Fibroblast of lung (primary cell): ENCODE results near the gene CELF3. TPM values are rescaled to one million over a fixed set of nuclear protein-coding genes. Genes with fewer than 3 reads are reported as not detected.

Experiments used
- DNase-seq, 2 donors: peaks; one replicate each; pipeline versions ENCODE4 v3.0.0 to v3.0.0-alpha.2; 2010; ENCODE audit warnings: low read depth in 2 of 2
- H2AFZ ChIP-seq: 2 replicates; pipeline ENCODE4 v1.5.1; 2012; ENCODE audit warnings: low read length, control low read depth, inconsistent platforms
- H3K27ac ChIP-seq: 2 replicates; pipeline ENCODE4 v1.5.1; 2011; ENCODE audit warnings: low read length, control low read depth; ENCODE audit not compliant: insufficient read depth
- H3K27me3 ChIP-seq: 2 replicates; pipeline ENCODE4 v1.5.1; 2011; ENCODE audit warnings: mild to moderate bottlenecking, low read length; ENCODE audit not compliant: control insufficient read depth, insufficient read depth
- H3K36me3 ChIP-seq: 2 replicates; pipeline ENCODE4 v1.5.1; 2011; ENCODE audit warnings: low read length; ENCODE audit not compliant: control insufficient read depth, insufficient read depth
- H3K4me1 ChIP-seq: 2 replicates; pipeline ENCODE4 v1.5.1; 2011; ENCODE audit warnings: low read length; ENCODE audit not compliant: control insufficient read depth, insufficient read depth; ENCODE audit errors: extremely low read depth
- H3K4me2 ChIP-seq: 2 replicates; pipeline ENCODE4 v1.5.1; 2011; ENCODE audit warnings: low read length, control low read depth; ENCODE audit not compliant: insufficient read depth; ENCODE audit errors: extremely low read depth
- H3K4me3 ChIP-seq, 4 experiments: fragments of 200-600 bp in 1 of 4; sonication (generic) in 1 of 4; replicated peaks in 1 of 4; 2 replicates each; pipeline ENCODE4 v1.5.1; 2011 to 2016; ENCODE audit warnings: low read length in 4 of 4, low read depth in 3 of 4, mild to moderate bottlenecking in 3 of 4, control low read depth in 2 of 4, inconsistent platforms in 1 of 4, mixed read lengths in 1 of 4; ENCODE audit not compliant: insufficient read depth in 1 of 4; ENCODE audit errors: control extremely low read depth in 1 of 4
- H3K79me2 ChIP-seq: 2 replicates; pipeline ENCODE4 v1.5.1; 2012; ENCODE audit warnings: mild to moderate bottlenecking, low read length, inconsistent platforms; ENCODE audit not compliant: control insufficient read depth, insufficient read depth
- H3K9ac ChIP-seq: 2 replicates; pipeline ENCODE4 v1.5.1; 2011; ENCODE audit warnings: mild to moderate bottlenecking, low read length, control low read depth; ENCODE audit not compliant: insufficient read depth
- H3K9me3 ChIP-seq: 2 replicates; pipeline ENCODE4 v1.5.1; 2012; ENCODE audit warnings: low read depth, low read length; ENCODE audit not compliant: control insufficient read depth, insufficient read depth
- H4K20me1 ChIP-seq: 2 replicates; pipeline ENCODE4 v1.5.1; 2011; ENCODE audit warnings: low read length; ENCODE audit not compliant: control insufficient read depth, insufficient read depth; ENCODE audit errors: extremely low read depth
- EZH2 ChIP-seq: IDR thresholded peaks from 2 replicates; pipeline ENCODE4 v1.5.1; 2012; ENCODE audit warnings: low read length, control low read depth, mild to moderate bottlenecking; ENCODE audit errors: missing control alignments
- polyA plus RNA-seq, 2 donors: library from polyadenylated mRNA; depleted of rRNA in 1 of 2; stranded (reverse) in 1 of 2; unstranded in 1 of 2; fragments of >200 nt; gene quantifications; 2 replicates each; pipeline ENCODE4 v1.2.1, GENCODE V29; 2011 to 2012; ENCODE audit warnings: missing spikeins in 1 of 2
- total RNA-seq: library from RNA; depleted of rRNA; stranded (reverse); fragments of >200 nt; gene quantifications from 2 replicates; pipeline ENCODE4 v1.2.1, GENCODE V29; 2014
- TF ChIP-seq, protein P1 (sequence below), 2 donors: IDR thresholded peaks in 1 of 2; conservative IDR thresholded peaks in 1 of 2; 1 replicate in 1 of 2; 2 replicates in 1 of 2; pipeline ENCODE4 v1.5.1; 2011 to 2012; ENCODE audit warnings: low read length in 2 of 2, control low read depth in 1 of 2, inconsistent platforms in 1 of 2, low read depth in 1 of 2, mild to moderate bottlenecking in 1 of 2

CELF3 gene
- total and polyA plus RNA-seq, 2 donors (not counting 1 experiment from before 2014, with no cell fraction given), result not detected

DNA sequence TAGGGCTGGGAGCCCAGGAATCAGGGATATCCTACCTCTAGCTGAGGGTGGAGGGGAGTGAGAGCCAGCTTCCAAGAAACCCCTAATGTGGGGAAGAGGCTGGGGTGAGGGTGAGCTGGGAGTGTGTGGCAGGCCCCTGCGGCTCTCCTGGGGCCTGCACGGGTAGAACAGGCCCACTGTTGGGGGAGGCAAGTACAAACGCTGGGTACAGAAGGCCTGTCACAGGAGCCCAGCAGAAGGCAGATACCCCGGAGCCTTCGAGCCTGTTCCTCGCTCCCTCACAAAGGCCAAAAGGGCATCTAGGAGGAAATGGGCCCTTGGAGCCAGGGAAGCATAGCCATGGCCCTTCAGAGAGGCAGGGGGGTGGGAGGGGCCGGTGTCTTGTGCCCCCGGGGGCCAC, 13.7 kb downstream of the CELF3 start:
- Histone ChIP-seq H3K36me3 (no peaks in the 10 kb centered on the region), H3K4me2 (no peak overlapping the region), H3K27ac (no peak overlapping the region), H3K9me3 (no peaks in the 10 kb centered on the region), H3K79me2 (no peaks in the 10 kb centered on the region), H3K27me3 (no peaks in the 10 kb centered on the region), H3K4me3 (no peak overlapping the region), H2AFZ (no peak overlapping the region), H4K20me1 (no peaks in the 10 kb centered on the region), H3K4me1 (no peaks in the 10 kb centered on the region), H3K9ac (no peak overlapping the region)
- no peak for DNase-seq
- TF ChIP-seq, protein P1, sequence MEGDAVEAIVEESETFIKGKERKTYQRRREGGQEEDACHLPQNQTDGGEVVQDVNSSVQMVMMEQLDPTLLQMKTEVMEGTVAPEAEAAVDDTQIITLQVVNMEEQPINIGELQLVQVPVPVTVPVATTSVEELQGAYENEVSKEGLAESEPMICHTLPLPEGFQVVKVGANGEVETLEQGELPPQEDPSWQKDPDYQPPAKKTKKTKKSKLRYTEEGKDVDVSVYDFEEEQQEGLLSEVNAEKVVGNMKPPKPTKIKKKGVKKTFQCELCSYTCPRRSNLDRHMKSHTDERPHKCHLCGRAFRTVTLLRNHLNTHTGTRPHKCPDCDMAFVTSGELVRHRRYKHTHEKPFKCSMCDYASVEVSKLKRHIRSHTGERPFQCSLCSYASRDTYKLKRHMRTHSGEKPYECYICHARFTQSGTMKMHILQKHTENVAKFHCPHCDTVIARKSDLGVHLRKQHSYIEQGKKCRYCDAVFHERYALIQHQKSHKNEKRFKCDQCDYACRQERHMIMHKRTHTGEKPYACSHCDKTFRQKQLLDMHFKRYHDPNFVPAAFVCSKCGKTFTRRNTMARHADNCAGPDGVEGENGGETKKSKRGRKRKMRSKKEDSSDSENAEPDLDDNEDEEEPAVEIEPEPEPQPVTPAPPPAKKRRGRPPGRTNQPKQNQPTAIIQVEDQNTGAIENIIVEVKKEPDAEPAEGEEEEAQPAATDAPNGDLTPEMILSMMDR (conservative IDR thresholded peaks at IDR 0.05 in 1 of 2, IDR thresholded peaks at IDR 0.05 in 1 of 2; ENCODE audit: low read depth in 1 of 2, low read length in 2 of 2), result no peak
- TF ChIP-seq EZH2, result no peak

DNA sequence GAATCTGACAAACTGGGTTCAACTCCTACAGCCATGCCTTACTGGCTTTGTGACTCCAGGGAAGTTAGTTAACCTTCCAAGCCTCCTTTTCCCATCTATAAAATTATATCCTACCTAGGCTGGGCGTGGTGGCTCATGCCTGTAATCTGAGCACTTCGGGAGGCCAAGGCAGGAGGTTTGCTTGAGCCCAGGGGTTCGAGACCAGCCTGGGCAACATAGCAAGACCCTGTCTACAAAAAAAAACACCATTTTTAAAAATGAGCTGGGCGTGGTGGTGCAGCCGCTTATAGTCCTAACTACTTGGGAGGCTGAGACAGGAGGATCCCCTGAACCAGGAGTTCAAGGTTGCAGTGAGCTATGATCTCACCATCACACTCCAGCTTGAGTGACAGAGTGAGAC, 15.1 kb downstream of the CELF3 start:
- Histone ChIP-seq H2AFZ (no peak overlapping the region), H3K9me3 (no peaks in the 10 kb centered on the region), H3K27ac (no peak overlapping the region), H3K4me2 (no peak overlapping the region), H4K20me1 (no peaks in the 10 kb centered on the region), H3K79me2 (no peaks in the 10 kb centered on the region), H3K27me3 (no peaks in the 10 kb centered on the region), H3K4me3 (no peak overlapping the region), H3K9ac (no peak overlapping the region), H3K36me3 (no peaks in the 10 kb centered on the region), H3K4me1 (no peaks in the 10 kb centered on the region)
- no peak for TF ChIP-seq EZH2
- TF ChIP-seq, protein P1 (conservative IDR thresholded peaks at IDR 0.05 in 1 of 2, IDR thresholded peaks at IDR 0.05 in 1 of 2; ENCODE audit: low read depth in 1 of 2, low read length in 2 of 2), result no peak
- no peak for DNase-seq

DNA sequence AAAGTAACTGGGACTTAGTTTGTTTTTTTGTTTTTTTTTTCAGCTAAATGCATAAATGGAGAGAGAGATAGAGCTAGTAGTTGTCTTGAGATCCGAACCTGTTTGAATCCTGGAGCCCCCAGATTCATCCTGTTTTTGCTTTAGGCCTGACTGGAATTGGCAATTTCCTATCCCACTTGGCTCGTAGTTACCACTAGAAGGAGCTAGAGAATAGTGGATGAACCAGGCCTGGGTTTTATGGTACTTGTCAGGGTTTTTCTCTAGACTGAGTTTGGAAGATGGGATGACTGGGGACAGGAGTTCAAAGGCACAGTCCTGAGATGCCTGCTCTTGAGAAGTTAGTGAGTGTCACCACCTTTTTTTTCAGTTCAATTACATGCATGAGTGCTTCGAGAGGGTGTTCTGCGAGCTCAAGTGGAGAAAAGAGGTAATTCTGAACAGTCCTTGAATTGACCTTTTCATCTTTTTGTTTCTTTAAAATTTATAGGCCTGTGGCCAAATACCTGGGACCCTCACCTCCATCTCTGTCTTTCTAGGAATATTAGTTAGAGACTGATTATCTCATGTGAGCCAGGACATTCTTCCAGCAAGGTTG, 23.4 kb downstream of the CELF3 start:
- Histone ChIP-seq H3K27ac (no peak overlapping the region), H3K4me1 (no peaks in the 10 kb centered on the region), H2AFZ (no peak overlapping the region), H3K79me2 (no peaks in the 10 kb centered on the region), H3K4me3 (no peak overlapping the region), H3K27me3 (no peaks in the 10 kb centered on the region), H3K9me3 (no peaks in the 10 kb centered on the region), H3K4me2 (no peak overlapping the region), H3K9ac (no peak overlapping the region), H3K36me3 (peaks cover 2% of the 10 kb centered on the region), H4K20me1 (no peaks in the 10 kb centered on the region)
- TF ChIP-seq EZH2, result no peak
- TF ChIP-seq, protein P1 (conservative IDR thresholded peaks at IDR 0.05 in 1 of 2, IDR thresholded peaks at IDR 0.05 in 1 of 2; ENCODE audit: low read depth in 1 of 2, low read length in 2 of 2), result peak; percentile 80 to 81
- DNase-seq, result peak; percentile 32 to 60
